ENCODE measurements around the gene SPTB.
A peak's percentile ranks its signal among the peaks of the same experiment; 100 is the strongest.

SPTB gene

GRCh38 chr14:64912261-64912660 lies 32.6 kb upstream of the SPTB start:
- TF ChIP-seq ZNF274 (IDR thresholded peaks at IDR 0.05; ENCODE audit: low read depth, low read length): no peak
- H3K4me3 ChIP-seq (ENCODE audit: low read length): no peak overlapping the region

- no peak for TF ChIP-seq ZNF274 (IDR thresholded peaks at IDR 0.05; ENCODE audit: low read depth, low read length)
- H3K4me3 ChIP-seq (ENCODE audit: low read length): no peak overlapping the region
These were observed 31.3 kb upstream of the SPTB start for GRCh38 chr14:64910847-64911495.

- TF ChIP-seq ZNF274 (IDR thresholded peaks at IDR 0.05; ENCODE audit: low read depth, low read length): no peak
- H3K4me3 ChIP-seq (ENCODE audit: low read length): no peak overlapping the region
These were observed 26.3 kb upstream of the SPTB start for GRCh38 chr14:64906022-64906421.

GRCh38 chr14:64899958-64900357 lies 20.3 kb upstream of the SPTB start:
- H3K4me3 ChIP-seq (ENCODE audit: low read length): no peak overlapping the region
- no peak for TF ChIP-seq ZNF274 (IDR thresholded peaks at IDR 0.05; ENCODE audit: low read depth, low read length)

- no peak for TF ChIP-seq ZNF274 (IDR thresholded peaks at IDR 0.05; ENCODE audit: low read depth, low read length)
- no peak overlapping the region for H3K4me3 ChIP-seq (ENCODE audit: low read length)
These were observed 12.2 kb upstream of the SPTB start for GRCh38 chr14:64891839-64892375.

GRCh38 chr14:64891173-64891838 lies 11.6 kb upstream of the SPTB start:
- no peak for TF ChIP-seq ZNF274 (IDR thresholded peaks at IDR 0.05; ENCODE audit: low read depth, low read length)
- H3K4me3 ChIP-seq (ENCODE audit: low read length): no peak overlapping the region

- no peak for TF ChIP-seq ZNF274 (IDR thresholded peaks at IDR 0.05; ENCODE audit: low read depth, low read length)
- H3K4me3 ChIP-seq (ENCODE audit: low read length): no peak overlapping the region
These were observed 9.6 kb upstream of the SPTB start for GRCh38 chr14:64889352-64889751.

GRCh38 chr14:64885559-64885958 lies 5.9 kb upstream of the SPTB start:
- TF ChIP-seq ZNF274 (IDR thresholded peaks at IDR 0.05; ENCODE audit: low read depth, low read length): no peak
- H3K4me3 ChIP-seq (ENCODE audit: low read length): no peak overlapping the region

GRCh38 chr14:64880221-64881121 lies 764 bp upstream of the SPTB start:
- TF ChIP-seq ZNF274 (IDR thresholded peaks at IDR 0.05; ENCODE audit: low read depth, low read length): no peak

GRCh38 chr14:64878837-64879634 lies 671 bp downstream of the SPTB start:
- H3K4me3 ChIP-seq (ENCODE audit: low read length): peak overlapping the region; percentile 74
- TF ChIP-seq ZNF274 (IDR thresholded peaks at IDR 0.05; ENCODE audit: low read depth, low read length): no peak

More at GRCh38 chr14:64880221-64881121, 764 bp upstream of the SPTB start:
- peak overlapping the region; percentile 74 for H3K4me3 ChIP-seq (ENCODE audit: low read length)

- H3K4me3 ChIP-seq (ENCODE audit: low read length): no peak overlapping the region
- TF ChIP-seq ZNF274 (IDR thresholded peaks at IDR 0.05; ENCODE audit: low read depth, low read length): no peak
These were observed 1.9 kb downstream of the SPTB start for GRCh38 chr14:64877846-64878245.

GRCh38 chr14:64875350-64875749 lies 4.4 kb downstream of the SPTB start:
- TF ChIP-seq ZNF274 (IDR thresholded peaks at IDR 0.05; ENCODE audit: low read depth, low read length): no peak
- H3K4me3 ChIP-seq (ENCODE audit: low read length): no peak overlapping the region

GRCh38 chr14:64873506-64874219 lies 6.0 kb downstream of the SPTB start:
- TF ChIP-seq ZNF274 (IDR thresholded peaks at IDR 0.05; ENCODE audit: low read depth, low read length): no peak
- H3K4me3 ChIP-seq (ENCODE audit: low read length): no peak overlapping the region
